GM21576 (cell line): Measurements from ENCODE around the gene MLXIP.
A peak's percentile ranks its signal among the peaks of the same experiment; 100 is the strongest.
"Not testable (repeated sequence)": the region's sequence is repeated elsewhere in the genome, so short reads cannot be mapped to it uniquely, and the experiment has no call there.

Source experiments
- ATAC-seq: cut with Tn5 transposase; IDR thresholded peaks from one replicate; pipeline ENCODE4 v1.9.1; 2021; ENCODE audit warnings: mild to moderate bottlenecking, moderate library complexity; ENCODE audit not compliant: unreplicated experiment

The MLXIP gene, protein sequence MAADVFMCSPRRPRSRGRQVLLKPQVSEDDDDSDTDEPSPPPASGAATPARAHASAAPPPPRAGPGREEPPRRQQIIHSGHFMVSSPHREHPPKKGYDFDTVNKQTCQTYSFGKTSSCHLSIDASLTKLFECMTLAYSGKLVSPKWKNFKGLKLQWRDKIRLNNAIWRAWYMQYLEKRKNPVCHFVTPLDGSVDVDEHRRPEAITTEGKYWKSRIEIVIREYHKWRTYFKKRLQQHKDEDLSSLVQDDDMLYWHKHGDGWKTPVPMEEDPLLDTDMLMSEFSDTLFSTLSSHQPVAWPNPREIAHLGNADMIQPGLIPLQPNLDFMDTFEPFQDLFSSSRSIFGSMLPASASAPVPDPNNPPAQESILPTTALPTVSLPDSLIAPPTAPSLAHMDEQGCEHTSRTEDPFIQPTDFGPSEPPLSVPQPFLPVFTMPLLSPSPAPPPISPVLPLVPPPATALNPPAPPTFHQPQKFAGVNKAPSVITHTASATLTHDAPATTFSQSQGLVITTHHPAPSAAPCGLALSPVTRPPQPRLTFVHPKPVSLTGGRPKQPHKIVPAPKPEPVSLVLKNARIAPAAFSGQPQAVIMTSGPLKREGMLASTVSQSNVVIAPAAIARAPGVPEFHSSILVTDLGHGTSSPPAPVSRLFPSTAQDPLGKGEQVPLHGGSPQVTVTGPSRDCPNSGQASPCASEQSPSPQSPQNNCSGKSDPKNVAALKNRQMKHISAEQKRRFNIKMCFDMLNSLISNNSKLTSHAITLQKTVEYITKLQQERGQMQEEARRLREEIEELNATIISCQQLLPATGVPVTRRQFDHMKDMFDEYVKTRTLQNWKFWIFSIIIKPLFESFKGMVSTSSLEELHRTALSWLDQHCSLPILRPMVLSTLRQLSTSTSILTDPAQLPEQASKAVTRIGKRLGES

DNA sequence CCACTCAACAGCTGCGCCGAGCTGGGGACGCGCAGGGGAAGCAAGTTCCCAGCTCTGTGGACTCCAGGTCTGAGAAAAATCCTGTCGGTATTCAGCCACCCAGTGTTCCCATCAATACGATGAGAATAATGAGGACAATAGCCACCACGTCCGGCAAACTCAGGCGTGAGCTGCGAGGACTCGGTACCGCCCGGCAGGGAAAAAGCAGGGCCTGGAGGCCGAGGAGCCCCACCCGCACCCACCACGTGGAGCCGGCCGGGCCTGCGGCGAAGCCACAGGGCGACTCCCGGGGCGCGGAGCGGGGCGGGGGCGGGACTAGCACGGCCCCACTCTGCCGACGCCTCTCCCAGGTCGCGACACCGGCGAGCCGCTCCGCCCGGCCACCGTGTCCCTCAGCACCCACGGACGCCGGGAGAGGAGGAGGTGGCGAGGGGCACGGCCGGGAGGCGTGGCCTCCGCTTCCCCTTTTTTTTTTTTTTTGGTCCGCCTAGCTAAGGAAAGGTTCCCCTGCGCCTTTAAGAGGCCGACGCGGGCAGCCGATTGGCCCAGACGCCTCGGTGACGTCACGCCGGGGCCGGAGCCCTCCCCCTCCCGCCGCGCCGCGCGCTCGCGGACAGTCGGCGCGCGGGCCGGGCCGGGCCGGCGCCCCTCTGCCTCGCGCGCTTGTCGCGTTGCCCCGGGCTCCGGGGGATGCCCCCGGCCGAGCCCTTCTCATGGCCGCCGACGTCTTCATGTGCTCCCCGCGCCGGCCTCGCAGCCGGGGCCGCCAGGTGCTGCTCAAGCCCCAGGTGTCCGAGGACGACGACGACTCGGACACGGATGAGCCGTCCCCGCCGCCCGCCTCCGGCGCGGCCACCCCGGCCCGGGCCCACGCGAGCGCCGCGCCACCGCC is at the start of gene MLXIP:
Gene MLXIP, plus strand, starts transcription at position 616 of the 892 bp plus-strand sequence. Its CDS starts 98 bp downstream, at position 714.
- peak; percentile 67 for ATAC-seq

DNA sequence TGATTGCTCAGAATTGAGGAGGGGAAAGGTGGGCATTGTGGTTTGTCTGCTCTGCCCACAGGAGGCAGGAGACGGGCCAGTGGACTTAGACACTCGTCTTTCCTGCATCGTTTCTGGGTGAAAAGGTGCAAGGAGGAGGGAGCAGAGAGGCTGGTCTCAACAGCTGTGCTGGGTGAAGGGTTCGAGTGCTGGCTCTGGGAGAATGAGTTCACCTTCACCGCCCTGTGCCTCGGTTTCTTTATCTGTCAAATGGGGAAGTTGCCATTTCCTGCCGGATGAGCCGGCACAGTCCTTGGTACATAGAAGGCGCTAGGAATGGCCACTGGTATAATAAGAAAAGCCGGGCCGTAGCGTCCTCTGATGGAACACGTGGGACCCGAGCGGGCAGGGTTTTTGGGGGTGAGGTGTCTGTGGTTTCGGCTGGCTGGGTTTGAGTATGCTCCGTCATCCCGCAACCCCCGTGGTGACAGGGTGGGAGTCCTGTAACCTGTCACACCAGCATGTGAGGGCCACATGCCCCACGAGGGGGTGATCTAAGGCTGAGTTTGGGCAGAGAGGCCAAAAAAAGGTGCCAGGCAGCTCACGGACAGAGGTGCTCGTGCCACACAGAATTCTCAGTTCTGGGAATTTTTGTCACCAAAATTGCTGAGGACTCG is 49.5 kb upstream of the MLXIP start:
- no peak for ATAC-seq

DNA sequence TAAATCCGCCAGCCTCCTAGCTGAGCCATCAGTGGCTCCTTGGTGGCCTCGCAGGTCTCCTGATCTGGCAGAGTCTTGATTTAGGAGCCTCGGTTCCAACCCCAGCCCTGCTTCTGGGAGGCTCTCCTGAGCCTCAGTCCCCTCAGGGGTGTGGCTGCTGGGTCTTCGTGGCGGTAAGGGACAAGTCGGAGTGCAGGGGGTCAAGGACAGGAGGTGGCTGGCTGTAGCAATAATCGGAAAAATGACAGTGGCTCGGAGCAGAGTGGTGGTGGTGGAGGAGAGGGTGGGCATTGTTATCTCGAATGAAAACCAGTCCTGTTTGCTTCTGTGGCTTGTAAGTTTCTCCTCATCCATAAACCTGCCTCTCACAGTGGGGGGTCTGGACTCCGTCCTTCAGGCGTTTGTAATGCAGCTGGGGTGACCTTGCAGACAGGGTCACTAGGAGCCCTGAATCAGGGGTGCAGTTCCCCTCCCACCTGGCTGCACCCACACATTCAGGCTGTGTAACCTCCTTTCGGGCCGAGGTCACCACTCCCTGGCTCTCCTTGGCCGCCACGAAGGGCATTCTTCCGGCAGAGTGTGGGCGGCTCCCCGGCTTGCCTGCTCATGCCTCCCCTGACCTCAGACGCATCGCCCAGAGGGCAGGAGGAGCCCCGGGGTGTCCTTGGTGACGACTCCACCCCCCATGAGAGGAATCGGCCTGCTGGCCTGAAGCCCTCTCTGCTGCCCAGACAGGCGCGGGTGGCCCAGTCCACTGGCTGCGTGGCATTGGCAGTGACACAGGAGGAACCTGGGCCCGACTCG is 48.7 kb upstream of the MLXIP start:
- ATAC-seq, result no peak

DNA sequence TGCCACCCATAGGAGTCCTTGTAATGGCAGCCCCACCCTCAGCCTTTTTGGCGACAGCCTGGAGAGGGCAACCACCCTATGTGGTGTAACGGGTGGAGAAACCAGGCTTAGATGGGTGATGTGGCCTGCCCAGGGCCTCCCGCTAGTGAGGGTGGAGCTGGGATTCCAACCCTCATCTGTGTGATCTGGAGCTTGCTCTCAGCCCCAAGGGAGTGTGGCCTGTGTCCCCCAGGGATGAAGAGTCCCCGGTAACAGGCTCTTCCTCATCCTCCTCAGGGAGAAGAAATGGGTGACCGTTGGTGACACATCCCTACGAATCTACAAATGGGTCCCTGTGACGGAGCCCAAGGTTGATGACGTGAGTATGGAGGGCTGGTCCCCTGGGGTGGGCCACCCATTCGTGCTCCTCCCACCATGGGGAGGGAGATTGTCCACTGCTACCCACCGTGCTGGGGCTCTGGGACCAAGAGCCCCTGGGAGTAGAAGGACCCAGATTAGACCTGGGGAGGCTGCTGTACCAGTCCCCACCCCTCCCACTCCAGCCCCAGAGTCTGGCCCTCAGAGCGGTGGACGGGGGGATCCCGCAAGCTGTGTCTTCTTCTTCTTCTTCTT is 48.0 kb upstream of the MLXIP start:
- no peak for ATAC-seq

DNA sequence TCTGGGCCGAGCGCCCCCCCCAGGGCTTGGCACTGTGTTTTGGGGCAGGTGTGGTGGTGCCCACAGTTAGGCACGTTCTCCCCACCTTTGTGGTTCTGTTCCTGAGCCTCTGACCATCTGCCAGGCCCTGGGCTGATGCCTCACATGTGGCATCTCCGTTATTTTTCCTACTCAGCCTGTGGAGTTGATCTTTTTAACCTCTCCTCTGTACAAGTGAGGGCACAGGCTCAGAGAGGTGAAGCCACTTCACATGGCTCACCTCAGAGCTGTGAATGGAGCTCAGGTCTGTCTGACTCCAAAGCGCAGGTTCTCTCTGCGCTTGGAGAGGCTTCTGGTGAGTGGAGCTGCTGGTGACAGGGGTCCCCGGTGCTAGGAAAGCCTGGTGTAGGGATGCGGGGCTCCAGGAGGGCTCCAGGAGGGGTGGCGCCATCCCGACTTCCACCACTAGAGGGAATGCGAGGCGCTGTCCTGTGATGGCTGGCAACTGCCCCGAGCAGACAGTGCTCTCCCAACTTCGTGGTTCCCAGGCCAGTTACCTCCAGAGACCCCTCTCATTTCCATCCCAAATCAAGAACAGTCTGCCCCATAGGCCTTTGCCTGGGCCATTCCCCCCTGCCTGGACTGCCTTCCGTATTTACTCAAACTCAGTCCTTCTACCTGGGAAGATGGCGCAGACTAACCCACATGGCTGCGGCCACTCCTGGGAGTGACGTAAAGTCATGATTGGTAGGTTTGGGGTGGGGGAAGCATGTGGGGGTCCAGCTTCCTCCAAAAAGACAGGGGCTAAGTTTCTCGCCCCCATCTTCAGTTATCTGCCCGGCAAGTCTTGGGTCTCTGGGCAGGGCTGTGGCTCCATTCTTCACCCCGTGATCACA is 47.0 kb upstream of the MLXIP start:
- ATAC-seq, result no peak

DNA sequence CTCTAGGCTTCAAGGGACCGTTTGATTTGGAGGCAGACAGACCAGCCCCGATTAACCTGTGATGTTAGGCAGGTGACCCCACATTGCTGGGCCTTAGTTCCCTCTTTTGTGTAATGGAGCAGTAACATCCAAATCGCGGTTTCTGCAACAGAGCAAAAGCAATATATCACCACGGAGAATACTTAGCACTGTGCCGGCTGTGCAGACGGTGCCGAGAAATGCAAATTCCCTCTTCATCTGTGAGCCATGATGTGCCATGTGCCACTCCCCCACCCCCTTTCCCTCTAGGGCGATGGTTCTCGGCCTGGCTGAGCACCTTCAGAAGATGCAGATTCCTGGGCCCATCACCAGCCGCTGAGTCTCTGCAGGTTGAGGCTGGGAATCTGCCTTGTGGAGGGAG is 46.0 kb upstream of the MLXIP start:
- ATAC-seq, result no peak

DNA sequence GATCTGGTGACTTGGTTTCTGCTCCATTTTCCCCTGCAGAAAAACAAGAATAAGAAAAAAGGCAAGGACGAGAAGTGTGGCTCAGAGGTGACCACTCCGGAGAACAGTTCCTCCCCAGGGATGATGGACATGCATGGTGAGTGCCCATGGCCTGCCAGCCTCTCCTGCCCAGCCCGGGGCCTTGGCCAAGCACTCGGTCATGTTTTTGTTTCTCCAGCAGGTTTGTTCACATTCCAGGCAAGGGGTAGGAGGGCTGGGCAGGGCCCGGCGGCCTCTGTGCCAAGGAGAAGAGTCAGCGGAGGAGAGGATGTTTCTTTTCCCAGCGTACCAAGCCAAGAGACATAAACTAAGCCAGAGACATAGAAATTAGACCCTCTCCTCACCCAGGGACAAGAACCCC is 43.3 kb upstream of the MLXIP start:
- no peak for ATAC-seq

DNA sequence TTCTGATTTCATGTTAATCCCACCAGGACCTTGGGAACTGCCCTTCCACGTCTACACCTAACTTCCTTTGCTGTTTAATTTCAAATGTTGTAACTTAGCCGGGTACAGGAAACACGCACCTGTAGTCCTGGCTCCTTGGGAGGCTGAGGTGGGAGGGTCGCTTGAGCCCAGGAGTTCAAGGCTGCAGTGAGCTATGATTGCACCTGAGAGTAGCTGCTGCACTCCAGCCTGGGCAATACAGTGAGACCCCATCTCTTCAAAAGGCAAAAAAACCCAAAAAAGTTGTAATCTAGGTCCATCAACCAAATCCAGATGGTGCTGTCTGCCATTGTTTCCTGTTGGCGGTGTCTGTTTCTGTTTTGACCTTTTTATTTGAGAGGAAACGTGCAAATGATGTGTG is 42.4 kb upstream of the MLXIP start:
- ATAC-seq, result no peak

DNA sequence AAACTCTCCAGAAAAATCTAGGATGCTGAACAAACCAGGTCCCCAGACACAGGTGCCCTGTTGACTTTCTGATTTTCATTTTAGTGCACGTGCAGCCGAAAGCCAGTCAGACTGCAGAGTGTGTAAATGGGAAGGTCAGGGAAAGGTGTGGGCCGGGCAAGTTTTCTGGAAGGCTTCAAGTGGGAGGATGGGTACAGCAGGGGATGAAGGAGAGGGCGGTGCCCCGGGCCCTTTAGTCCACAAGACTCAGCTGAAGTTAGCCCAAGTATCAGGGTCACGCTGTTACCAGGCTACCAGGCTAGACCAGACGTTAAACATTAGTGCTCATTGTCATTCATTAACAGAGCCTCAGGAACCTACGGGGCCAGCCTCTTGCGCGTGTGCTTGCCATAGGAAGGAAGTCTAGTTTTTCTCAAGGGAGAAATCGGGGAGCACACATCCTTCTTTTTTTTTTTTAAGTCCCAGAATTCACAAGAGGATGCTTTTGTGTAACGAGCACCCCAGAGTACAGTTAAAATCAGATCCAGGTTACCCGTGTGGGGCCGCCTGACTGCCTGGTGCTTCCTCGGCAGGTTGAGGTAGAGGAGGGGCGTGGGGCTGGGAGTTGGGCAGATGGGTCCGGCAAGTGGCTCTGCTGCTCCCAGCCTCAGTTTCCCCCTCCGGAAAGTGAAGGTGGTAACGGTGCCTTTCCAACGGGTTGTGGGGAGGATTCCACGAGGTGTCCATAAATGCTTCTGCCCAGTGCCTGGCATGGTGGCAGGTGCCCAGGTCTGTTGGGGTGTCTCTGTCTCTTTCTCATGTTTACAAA is 37.8 kb upstream of the MLXIP start:
- no peak for ATAC-seq

DNA sequence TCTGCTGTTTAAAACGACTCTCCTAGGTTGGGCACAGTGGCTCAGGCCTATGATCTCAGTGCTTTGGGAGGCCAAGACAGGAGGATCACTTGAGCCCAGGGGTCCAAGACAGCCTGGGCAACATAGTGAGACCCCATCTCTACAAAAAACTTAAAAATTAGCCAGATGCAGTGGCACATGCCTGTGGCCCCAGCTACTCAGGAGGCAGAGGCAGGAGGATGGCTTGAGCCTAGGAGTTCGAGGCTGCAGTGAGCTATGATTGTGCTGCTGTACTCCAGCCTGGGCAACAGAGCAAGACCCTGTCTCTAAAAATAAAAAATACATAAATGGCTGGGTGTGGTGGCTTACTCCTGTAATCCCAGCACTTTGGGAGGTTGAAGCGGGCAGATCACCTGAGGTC is 37.1 kb upstream of the MLXIP start:
- ATAC-seq, result not testable (repeated sequence)

DNA sequence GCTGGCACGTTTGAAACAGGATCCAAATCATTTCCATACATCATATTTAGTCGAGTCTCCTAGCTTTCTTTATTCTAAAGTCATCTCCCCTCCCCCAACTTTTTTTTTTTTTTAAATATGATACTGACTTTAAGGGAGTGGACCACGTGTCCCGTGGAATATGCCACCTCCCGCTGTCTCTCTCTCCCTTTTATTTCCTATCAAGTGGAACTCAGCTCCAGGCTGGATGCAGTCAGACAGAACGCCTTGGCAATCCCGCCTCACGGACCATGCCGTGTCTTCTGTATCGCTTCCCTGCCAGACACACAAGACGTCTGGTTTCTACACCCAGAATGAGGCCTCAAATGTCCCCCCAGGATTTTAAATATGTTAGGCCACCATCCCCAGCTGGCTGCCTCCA is 35.6 kb upstream of the MLXIP start:
- no peak for ATAC-seq

DNA sequence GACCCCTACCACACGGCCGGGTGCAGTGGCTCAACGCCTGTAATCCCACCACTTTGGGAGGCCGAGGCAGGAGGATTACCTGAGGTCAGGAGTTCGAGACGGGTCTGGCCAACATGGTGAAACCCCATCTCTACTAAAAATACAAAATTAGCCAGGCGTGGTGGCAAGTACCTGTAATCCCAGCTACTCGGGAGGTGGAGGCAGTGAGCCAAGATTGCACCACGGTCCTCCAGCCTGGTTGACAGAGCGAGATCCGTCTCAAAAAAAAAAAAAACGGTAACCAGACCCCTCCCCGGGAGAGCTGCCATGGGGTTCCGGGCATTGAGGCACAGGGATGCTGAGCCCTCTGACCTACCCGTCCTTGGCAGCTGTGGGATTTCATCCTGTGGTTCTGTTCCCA is 35.1 kb upstream of the MLXIP start:
- no peak for ATAC-seq

DNA sequence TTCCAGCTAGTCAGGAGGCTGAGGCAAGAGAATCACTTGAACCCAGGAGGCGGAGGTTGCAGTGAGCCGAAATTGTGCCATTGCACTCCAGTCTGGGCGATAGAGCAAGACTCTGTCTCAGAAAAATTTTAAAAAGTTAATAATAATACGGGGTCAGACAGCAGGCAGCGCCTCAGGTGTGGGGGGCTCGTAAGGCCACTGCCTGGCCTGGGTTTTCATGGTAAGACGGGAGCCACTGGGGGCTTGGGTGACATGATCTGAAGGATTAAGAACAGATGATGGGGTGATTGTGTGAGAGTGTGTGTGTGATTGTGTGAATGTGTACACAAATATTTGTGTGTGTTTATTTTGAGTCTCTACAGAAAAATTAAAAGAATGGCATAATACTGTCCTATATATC is 33.3 kb upstream of the MLXIP start:
- no peak for ATAC-seq

DNA sequence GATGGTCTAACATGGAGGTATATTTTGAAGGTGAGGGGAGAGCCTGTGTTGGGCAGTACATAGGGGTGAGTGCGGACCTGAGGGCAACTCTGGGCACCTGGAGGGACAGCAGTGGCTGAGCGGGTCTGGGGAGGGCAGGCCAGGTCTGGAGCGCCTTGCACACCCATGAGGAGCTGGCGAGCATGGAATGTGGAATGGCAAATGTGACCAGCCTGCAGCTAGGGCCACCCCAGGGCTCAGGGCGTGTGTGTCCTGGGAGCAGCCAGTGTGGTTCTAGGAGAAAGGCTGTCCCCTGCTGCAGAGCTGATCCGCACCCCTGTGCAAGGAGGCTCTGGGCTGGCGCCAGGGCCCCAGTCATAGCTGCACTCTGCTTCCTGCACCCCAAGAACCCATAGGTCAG is 32.4 kb upstream of the MLXIP start:
- no peak for ATAC-seq

DNA sequence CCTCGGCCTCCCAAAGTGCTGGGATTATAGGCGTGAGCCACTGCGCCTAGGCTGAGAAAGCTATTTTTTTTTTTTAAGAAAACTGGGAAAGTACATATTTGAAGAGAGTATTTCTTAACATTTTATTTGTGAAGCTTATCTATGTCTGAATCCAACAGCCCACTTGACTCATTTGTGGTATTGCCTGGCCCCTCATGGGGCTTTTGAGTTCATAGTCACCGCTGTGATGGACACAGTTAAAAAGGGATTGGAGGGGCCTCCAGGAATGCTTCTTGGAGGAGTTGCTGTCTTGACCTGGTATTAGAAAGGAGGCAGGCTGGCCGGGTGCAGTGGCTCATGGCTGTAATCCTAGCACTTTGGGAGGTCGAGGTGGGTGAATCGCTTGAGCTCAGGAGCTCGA is 30.4 kb upstream of the MLXIP start:
- ATAC-seq, result no peak

DNA sequence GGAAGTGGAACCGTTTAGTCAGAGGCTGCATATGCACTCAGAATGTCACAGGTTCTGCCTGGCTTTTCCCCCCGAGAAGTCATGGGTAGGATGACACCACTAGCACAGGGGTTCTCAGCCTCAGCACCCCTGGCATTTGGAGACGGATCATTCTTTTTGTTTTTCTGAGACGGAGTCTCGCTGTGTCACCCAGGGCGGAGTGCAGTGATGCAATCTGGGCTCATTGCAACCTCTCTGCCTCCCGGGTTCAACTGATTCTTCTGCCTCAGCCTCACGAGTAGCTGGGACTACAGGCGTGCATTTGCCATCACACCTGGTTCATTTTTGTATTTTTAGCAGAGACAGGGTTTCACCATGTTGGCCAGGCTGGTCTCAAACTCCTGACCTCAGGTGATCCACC is 28.7 kb upstream of the MLXIP start:
- ATAC-seq, result no peak

DNA sequence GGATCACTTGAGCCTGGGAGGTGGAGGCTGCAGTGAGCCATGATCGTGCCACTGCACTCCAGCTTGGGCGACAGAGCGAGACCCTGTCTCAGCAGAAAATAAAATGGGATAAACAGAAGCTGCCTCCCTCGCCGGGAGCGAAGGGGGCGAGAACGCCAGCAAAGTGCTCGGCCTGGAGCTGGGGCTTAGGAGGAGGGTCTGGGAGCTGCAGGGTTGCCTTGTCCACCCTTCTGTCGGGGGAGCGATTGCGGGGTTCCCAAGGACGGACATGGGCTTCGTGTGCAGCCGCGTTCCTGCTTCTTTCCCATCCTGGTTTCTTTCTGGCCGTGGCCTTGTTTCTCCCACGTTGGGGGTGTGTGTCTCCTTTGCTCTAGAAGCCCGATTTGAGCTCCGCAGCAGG is 27.9 kb upstream of the MLXIP start:
- no peak for ATAC-seq
